NCI-H82 (cell line): ENCODE results near the gene MTR.
"Not testable (repeated sequence)": the region's sequence is repeated elsewhere in the genome, so short reads cannot be mapped to it uniquely, and the experiment has no call there.

Source experiments
- DNase-seq: peaks from one replicate; lab custom pipeline; 2025; lab: John Stamatoyannopoulos, UW

Gene MTR

GRCh38 chr1:236907205-236907604 lies 112.1 kb downstream of the MTR start:
- DNase-seq, result peak; percentile 83

GRCh38 chr1:236908669-236909068 lies 113.6 kb downstream of the MTR start:
- DNase-seq, result no peak

- not testable (repeated sequence) for DNase-seq
Measured at GRCh38 chr1:236911047-236911446, 116.0 kb downstream of the MTR start.

GRCh38 chr1:236913371-236914037 lies 118.4 kb downstream of the MTR start:
- no peak for DNase-seq

GRCh38 chr1:236914375-236914774 lies 119.3 kb downstream of the MTR start:
- DNase-seq, result no peak

- no peak for DNase-seq
Measured at GRCh38 chr1:236916131-236916800, 121.2 kb downstream of the MTR start.

- no peak for DNase-seq
Measured at GRCh38 chr1:236917448-236917847, 122.4 kb downstream of the MTR start.

- no peak for DNase-seq
Measured at GRCh38 chr1:236920286-236920894, 125.3 kb downstream of the MTR start.

GRCh38 chr1:236921610-236922009 lies 126.5 kb downstream of the MTR start:
- no peak for DNase-seq

GRCh38 chr1:236922190-236922589 lies 127.1 kb downstream of the MTR start:
- DNase-seq, result no peak

GRCh38 chr1:236925386-236925785 lies 130.3 kb downstream of the MTR start:
- DNase-seq, result no peak

- DNase-seq, result no peak
Measured at GRCh38 chr1:236930503-236930902, 135.4 kb downstream of the MTR start.

- DNase-seq, result no peak
Measured at GRCh38 chr1:236938760-236939159, 143.7 kb downstream of the MTR start.

GRCh38 chr1:236942431-236942830 lies 147.3 kb downstream of the MTR start:
- peak; percentile 17 for DNase-seq

GRCh38 chr1:236944556-236944955 lies 149.5 kb downstream of the MTR start:
- DNase-seq, result peak; percentile 95

- peak; percentile 58 for DNase-seq
Measured at GRCh38 chr1:236945002-236945401, 149.9 kb downstream of the MTR start.

GRCh38 chr1:236947794-236948193 lies 152.7 kb downstream of the MTR start:
- no peak for DNase-seq

- no peak for DNase-seq
Measured at GRCh38 chr1:236948381-236948780, 153.3 kb downstream of the MTR start.

- no peak for DNase-seq
Measured at GRCh38 chr1:236948996-236949395, 153.9 kb downstream of the MTR start.

GRCh38 chr1:236950365-236950764 lies 155.3 kb downstream of the MTR start:
- no peak for DNase-seq

GRCh38 chr1:236951672-236952071 lies 156.6 kb downstream of the MTR start:
- DNase-seq, result peak; percentile 86

GRCh38 chr1:236952246-236953003 lies 157.3 kb downstream of the MTR start:
- DNase-seq, result peak; percentile 36
